ENCODE data around the gene PCDHGA12.
A peak's percentile ranks its signal among the peaks of the same experiment; 100 is the strongest.

Gene PCDHGA12

GRCh38 chr5:141441571-141442170 is 11.4 kb downstream of the PCDHGA12 start:
- no peak for DNase-seq

DNA sequence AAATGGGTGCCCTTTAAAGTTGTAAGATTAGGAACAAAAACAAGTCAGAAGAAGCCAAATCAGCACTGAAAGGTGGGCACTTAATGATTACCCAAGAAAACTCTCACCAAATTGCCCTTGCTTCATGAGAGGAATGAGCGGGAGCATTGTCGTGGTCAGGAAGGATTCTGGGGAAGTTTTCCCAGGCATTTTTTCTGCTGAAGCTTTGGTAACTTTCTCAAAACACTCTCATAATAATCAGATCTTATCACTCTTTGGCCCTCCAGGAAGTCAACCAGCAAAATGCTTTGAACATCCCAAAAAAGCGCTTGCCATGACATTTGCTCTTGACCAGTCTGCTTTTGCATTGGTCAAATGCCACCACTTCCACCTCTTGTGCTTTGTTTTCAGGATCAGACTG is 35.0 kb downstream of the PCDHGA12 start:
- DNase-seq: no peak

DNA sequence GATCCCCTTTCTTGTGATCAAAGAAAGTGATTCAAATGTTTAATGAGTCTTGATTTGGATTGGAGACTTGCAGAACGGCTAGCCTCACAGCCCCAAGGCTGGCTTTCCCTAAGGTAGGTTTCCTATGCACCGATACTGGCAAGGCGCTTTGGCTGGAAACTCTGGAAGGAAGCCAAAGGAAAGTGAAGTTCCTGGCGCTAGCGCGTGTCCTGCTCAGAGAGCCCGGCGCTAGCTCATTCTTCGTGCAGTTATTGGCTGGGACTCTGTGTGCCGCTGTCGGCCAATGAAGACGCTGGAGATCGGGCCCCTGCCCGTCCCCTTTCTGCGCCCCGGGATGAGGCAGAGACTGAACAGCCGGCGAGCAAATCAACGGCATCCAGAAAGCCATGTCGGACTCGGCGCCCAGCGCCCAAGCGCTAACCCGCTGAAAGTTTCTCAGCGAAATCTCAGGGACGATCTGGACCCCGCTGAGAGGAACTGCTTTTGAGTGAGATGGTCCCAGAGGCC is 45.4 kb downstream of the PCDHGA12 start, which contains the start of gene PCDHGC3:
Gene PCDHGC3, plus strand, starts transcription at position 342 of the 507 bp plus-strand sequence. Its CDS starts 151 bp downstream, at position 493.
- peak; percentile 28 for DNase-seq

- no peak for DNase-seq
Observed at GRCh38 chr5:141476132-141476911, 46.0 kb downstream of the PCDHGA12 start.

- DNase-seq: no peak
Observed at GRCh38 chr5:141477044-141477575, 46.8 kb downstream of the PCDHGA12 start.

DNA sequence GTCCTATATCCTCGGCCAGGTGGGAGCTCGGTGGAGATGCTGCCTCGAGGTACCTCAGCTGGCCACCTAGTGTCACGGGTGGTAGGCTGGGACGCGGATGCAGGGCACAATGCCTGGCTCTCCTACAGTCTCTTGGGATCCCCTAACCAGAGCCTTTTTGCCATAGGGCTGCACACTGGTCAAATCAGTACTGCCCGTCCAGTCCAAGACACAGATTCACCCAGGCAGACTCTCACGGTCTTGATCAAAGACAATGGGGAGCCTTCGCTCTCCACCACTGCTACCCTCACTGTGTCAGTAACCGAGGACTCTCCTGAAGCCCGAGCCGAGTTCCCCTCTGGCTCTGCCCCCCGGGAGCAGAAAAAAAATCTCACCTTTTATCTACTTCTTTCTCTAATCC is 47.5 kb downstream of the PCDHGA12 start:
- no peak for DNase-seq

- no peak for DNase-seq
Observed at GRCh38 chr5:141478321-141478945, 48.1 kb downstream of the PCDHGA12 start.

- no peak for DNase-seq
Observed at GRCh38 chr5:141479776-141480175, 49.5 kb downstream of the PCDHGA12 start.
